Measurements from ENCODE around the gene SYP.

SYP gene

DNA sequence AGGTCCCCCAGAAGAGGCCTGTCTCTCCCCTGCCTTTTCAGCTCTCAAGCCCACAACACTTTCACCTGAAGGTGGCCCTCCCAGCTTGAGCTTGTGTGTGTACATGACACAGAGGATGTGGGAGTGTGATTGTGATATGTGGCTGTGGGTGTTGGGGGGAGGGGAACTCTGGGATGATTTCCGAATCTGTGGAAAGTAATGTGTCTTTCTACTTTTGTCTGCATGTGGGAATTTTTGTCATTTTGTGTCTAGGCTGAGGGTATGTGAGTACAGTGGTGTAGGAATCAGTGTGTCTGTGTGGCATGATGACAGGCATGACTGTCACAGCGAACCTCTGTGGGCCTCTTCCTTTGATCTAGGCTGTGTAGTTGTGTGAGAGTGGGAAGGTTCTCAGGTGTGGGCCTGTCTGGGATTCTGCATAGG is 6.4 kb downstream of the SYP start:
- no peak for DNase-seq (ENCODE audit: low read depth)
- H3K4me3 ChIP-seq (ENCODE audit: low read depth, low read length): no peak overlapping the region

GRCh38 chrX:49192722-49193328 is 7.2 kb downstream of the SYP start:
- DNase-seq (ENCODE audit: low read depth): no peak
- no peak overlapping the region for H3K4me3 ChIP-seq (ENCODE audit: low read depth, low read length)

- DNase-seq (ENCODE audit: low read depth): no peak
- H3K4me3 ChIP-seq (ENCODE audit: low read depth, low read length): peak overlapping the region; percentile 72
Observed at GRCh38 chrX:49191574-49192011, 8.4 kb downstream of the SYP start.

- peak overlapping the region; percentile 72 for H3K4me3 ChIP-seq (ENCODE audit: low read depth, low read length)
- DNase-seq (ENCODE audit: low read depth): peak; percentile 99
Observed at GRCh38 chrX:49190821-49191573, 9.0 kb downstream of the SYP start.

GRCh38 chrX:49189606-49190005 is 10.4 kb downstream of the SYP start:
- DNase-seq (ENCODE audit: low read depth): no peak
- H3K4me3 ChIP-seq (ENCODE audit: low read depth, low read length): peak overlapping the region; percentile 46

DNA sequence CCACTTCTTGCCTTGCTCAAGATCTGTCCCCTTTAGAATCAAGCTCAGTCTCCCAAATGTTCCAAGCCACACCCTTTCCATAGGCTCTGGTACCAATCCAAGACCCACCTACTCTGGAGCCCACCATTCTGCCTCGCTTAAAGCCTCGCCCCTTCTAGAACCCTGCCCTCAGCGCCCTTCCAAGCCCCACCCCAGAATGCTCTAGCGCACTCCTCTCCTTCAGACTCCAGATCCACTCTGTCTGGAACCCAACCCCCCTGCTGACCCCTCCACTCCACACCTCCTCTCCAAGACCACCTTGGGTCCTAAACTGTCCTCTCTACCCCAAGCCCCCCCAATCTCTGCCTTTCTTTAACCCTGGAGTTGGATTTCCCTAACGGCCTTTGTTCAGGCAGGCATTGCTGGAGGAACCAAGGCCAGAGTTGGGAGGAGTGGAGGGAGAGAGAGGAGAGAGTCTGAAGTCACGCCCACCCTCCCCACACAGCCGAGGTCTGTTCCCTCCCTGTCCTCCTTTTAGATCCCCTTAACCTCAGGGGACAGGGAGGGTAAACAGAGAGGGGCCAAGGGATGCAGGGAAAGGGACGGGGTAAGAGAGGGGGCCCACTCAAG is 11.4 kb downstream of the SYP start:
- no peak for DNase-seq (ENCODE audit: low read depth)
- H3K4me3 ChIP-seq (ENCODE audit: low read depth, low read length): no peak overlapping the region

DNA sequence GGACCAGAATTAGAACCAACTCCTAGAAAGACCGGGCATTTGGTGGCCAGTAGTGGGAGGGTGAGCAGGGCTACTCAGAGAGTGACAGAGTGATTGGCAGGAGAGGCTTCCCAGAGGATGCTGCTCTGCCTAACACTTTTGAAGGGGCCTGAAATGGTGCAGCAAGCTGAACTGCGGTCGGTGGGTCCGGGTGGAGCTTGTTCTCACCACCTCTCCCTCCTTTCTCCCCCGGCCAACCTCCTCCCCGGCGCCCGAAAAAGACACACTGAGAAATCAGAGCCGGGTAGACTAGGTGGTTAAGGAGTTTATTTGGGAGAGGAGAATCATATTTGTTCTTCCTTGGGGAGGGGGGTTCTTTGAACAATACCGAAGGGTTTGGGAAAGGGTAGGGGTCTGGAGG is 12.5 kb downstream of the SYP start:
- DNase-seq (ENCODE audit: low read depth): no peak
- H3K4me3 ChIP-seq (ENCODE audit: low read depth, low read length): no peak overlapping the region

GRCh38 chrX:49187028-49187394 is 13.0 kb downstream of the SYP start:
- no peak for DNase-seq (ENCODE audit: low read depth)

GRCh38 chrX:49186125-49187027 is 13.6 kb downstream of the SYP start, which contains the start of gene PRICKLE3:
Gene PRICKLE3 (minus strand): TSS chrX:49186373. CDS start chrX:49186297, 76 bp downstream.
- no peak for DNase-seq (ENCODE audit: low read depth)
- peak within 1 kb of the TSS; percentile 67 for H3K4me3 ChIP-seq (ENCODE audit: low read depth, low read length)

More at GRCh38 chrX:49187028-49187394, 13.0 kb downstream of the SYP start:
- H3K4me3 ChIP-seq (ENCODE audit: low read depth, low read length): no peak overlapping the region

DNA sequence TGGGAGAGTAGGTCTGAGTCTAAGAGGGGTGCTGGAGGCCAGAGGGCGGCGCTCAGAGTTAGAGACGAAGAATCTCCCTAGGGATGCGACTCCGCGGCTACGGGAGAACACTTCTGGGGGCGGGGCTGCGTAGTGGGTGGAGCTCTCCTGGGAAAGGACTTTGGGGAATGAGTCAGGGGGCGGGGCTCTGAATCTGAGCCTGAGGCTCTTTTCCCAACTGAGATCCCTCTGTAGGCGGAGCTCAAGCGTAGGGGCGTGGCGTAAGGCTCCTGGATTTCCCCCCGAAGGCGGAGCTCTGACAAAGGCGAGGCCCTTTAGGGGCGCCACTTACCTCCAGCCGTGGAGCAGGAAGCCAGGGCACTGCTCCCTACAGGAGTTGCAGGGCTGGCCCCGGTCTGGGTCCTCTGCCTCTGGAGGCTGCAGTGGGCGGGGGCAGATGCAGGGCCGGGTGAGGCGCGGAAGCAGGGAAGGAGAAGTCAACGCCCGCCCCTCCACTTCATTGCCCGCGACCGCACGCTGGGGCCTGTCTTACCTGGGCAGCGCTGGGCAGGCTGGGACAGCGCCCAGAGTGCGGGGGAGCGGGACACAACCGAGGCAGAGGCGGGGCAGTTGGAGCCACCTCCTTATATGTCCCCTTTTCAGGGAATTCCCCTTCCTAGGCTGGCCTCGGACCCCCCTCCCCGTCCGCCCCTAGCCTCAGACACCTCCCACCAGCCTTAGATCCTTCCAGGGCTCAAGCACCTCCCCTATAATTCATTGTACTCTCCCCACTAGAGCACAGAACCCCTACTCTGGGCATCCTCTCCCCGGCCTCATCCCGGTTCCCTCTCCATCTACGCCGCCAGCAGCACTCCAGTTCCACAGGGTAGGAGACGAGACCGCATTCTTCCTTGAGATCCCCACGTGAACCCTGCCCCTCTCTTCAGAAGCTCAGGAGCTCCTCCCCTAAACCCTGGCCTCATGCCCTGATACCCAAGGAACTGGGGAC is 15.4 kb downstream of the SYP start:
- peak overlapping the region; percentile 67 for H3K4me3 ChIP-seq (ENCODE audit: low read depth, low read length)
- peak; percentile 52 for DNase-seq (ENCODE audit: low read depth)

- DNase-seq (ENCODE audit: low read depth): no peak
- H3K4me3 ChIP-seq (ENCODE audit: low read depth, low read length): peak overlapping the region; percentile 15
Observed at GRCh38 chrX:49183701-49184281, 16.2 kb downstream of the SYP start.

DNA sequence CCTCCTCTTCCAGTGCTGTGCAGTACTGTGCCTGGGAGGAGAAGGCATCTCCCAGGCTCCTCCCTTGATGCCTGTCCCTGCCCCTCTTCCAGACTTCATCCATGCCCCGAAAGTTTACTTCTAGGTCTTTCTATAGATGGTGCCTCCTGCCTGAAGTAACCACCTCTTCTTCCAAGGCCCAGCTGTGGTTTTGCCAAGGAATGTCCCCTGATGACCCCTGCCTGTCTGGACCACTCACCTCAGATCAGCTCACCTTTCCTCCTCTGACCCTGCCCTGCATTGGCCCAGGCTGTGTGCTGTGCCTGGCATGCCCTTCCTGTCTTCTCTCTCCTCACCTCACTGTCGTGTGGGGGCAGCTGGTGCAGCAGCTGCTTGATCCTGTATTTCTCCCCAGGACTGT is 20.6 kb downstream of the SYP start:
- no peak for DNase-seq (ENCODE audit: low read depth)
- no peak overlapping the region for H3K4me3 ChIP-seq (ENCODE audit: low read depth, low read length)

- no peak for DNase-seq (ENCODE audit: low read depth)
- H3K4me3 ChIP-seq (ENCODE audit: low read depth, low read length): no peak overlapping the region
Observed at GRCh38 chrX:49178537-49178936, 21.5 kb downstream of the SYP start.

DNA sequence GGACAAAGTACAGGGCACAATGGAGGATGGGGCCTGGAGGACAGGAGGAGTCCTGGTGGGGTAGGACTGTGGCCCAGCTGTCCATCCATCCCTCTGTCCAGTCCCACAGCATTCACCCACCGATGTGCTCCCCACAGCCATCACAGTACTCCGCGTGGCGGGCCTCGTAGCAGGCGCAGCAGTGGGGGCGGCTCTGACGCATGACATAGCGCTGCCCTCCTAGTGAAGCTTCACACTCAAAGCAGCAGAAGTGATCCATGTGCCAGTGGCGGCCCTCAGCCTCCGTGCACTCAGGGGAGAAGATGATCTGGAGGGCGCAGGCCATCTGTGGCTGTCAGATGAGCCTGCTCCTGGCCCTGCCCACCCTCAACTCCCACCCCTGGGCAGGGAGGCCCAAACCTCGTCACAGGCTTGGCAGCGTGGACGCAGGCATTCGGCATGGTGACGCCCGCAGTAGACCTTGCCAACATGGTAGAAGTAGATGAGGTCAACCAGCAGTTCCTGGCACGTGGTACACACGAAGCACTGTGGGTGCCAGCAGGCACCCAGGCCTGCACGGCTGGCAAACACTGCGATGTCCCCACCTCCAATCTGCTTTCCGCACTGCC is 22.0 kb downstream of the SYP start:
- DNase-seq (ENCODE audit: low read depth): no peak
- H3K4me3 ChIP-seq (ENCODE audit: low read depth, low read length): no peak overlapping the region

DNA sequence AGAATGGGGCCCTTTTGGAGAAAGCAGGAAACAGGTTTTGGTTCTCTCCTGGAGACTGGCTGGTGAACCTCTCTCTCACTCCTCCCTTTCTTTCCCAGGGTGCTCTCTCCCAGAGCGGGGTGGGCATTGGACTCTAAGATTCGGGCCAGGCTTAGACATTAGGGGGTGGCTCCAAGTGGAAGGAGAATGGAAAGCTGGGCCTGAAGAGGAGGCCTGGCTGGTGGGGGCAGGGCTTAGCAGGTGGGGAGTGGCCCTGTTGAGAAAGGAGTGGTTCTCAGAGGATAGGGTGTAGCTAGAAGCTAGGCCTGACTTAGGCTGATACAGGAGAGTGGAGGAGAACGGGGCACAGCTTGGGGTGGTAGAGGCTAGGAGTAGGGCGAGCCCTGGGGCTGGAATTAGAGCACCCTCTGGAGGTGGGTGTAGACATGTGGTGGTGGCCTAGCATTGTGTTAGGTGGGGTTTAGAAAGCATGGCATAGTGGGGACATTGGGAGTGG is 22.6 kb downstream of the SYP start:
- DNase-seq (ENCODE audit: low read depth): no peak
- H3K4me3 ChIP-seq (ENCODE audit: low read depth, low read length): no peak overlapping the region

DNA sequence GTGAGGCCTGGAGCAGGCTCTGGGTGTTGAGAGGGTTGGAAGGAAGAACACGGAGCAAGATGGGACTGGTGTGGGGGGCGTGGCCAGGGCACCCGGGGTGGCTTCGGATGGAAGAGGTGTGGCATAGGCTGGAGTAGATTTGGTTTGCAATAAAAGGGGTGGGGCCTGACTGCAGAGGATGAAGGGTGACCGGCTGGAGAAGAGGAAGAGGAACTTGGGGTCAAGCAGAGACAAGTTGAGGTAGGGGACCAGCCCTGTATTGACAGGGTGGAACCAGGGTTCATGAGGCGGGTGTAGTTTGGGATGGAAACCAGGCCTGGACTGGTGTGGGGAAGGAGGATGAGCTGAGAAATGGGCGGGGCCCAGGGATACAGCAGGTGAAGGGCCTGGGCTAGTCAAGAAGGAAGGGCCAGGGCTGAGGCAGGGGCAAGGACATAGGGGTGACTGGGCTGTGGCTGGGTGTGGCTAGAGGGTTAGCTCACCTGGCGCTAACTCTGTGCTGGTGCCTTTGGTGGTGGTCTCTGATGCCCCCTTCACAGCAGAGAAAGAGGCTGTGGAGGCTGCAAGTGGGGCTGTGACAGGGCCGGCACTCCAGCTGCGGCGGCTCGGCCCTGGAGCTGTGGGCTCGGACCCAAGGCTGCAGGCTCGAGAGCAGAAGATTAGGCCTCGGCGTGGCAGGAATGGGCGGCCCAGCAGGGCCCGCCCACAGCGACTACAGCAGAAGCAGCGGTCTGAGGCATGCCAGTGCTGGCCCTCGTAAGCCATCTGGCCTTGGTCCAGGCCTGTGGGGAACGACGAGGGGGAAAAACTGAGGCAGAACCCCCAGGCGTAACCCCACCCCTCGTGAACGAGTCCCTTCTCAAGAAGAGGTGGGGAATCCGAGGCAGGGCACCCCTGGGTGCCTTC is 23.3 kb downstream of the SYP start:
- H3K4me3 ChIP-seq (ENCODE audit: low read depth, low read length): no peak overlapping the region
- no peak for DNase-seq (ENCODE audit: low read depth)

Measured in skeletal muscle cell (primary cell).